ENCODE results near the gene DMAC2L.

GRCh38 chr14:50371546-50371945 is 59.4 kb downstream of the DMAC2L start:
- TF ChIP-seq, protein P1, sequence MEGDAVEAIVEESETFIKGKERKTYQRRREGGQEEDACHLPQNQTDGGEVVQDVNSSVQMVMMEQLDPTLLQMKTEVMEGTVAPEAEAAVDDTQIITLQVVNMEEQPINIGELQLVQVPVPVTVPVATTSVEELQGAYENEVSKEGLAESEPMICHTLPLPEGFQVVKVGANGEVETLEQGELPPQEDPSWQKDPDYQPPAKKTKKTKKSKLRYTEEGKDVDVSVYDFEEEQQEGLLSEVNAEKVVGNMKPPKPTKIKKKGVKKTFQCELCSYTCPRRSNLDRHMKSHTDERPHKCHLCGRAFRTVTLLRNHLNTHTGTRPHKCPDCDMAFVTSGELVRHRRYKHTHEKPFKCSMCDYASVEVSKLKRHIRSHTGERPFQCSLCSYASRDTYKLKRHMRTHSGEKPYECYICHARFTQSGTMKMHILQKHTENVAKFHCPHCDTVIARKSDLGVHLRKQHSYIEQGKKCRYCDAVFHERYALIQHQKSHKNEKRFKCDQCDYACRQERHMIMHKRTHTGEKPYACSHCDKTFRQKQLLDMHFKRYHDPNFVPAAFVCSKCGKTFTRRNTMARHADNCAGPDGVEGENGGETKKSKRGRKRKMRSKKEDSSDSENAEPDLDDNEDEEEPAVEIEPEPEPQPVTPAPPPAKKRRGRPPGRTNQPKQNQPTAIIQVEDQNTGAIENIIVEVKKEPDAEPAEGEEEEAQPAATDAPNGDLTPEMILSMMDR (IDR thresholded peaks at IDR 0.05; ENCODE audit: low read depth, low read length, poor library complexity, severe bottlenecking) = no peak
- no peak for TF ChIP-seq EZH2phosphoT487 (IDR thresholded peaks at IDR 0.05; ENCODE audit: borderline replicate concordance, low read length)
